ENCODE results near the gene CAPN3.

Gene CAPN3

DNA sequence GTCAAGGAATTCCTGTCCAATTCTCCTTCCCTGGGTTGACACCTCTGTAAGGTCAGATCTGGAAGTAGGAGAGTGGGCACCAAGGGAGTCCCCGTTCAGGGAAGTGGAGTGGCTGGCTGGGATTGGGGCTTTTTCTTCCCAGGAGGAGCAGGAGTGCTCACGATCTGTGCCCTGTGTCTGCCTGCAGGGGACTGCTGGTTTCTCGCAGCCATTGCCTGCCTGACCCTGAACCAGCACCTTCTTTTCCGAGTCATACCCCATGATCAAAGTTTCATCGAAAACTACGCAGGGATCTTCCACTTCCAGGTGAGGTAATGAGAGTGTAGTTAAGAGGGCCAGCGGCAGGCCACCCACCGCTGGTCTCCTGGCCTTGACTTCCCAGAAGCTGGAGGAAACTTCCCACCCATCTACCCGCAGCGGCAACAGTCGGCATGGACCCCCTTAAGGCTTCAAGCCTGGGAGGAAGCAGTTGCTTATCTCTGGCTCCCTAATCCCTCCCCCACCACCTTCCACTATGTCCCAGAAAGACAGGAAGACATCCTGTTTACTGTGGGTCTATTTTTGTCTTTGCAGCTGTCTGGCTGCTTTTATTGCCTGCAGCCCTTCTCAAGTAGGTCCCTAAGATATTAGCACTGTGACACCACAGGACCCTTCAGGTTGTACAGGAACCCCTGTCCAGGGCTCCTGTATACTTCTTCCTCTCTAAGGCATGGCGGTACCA lies 26.8 kb downstream of the CAPN3 start:
- DNase-seq (ENCODE audit: extremely low spot score, insufficient read length, low read depth) (no peak), FAIRE-seq (no peak)

DNA sequence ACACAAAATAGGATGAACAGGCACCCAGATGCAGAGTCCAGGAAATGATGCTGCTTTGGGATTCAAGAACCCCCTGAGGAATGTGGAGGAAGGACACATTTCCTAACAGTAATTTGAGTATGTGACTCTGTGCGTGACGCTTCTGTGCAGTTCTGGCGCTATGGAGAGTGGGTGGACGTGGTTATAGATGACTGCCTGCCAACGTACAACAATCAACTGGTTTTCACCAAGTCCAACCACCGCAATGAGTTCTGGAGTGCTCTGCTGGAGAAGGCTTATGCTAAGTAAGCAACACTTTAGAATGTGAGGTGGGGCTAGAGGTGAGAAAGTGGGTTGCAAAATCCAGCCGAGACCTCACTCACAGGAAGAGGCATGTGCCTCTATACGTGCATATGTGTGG lies 28.3 kb downstream of the CAPN3 start:
- FAIRE-seq (no peak), DNase-seq (ENCODE audit: extremely low spot score, insufficient read length, low read depth) (no peak)

DNA sequence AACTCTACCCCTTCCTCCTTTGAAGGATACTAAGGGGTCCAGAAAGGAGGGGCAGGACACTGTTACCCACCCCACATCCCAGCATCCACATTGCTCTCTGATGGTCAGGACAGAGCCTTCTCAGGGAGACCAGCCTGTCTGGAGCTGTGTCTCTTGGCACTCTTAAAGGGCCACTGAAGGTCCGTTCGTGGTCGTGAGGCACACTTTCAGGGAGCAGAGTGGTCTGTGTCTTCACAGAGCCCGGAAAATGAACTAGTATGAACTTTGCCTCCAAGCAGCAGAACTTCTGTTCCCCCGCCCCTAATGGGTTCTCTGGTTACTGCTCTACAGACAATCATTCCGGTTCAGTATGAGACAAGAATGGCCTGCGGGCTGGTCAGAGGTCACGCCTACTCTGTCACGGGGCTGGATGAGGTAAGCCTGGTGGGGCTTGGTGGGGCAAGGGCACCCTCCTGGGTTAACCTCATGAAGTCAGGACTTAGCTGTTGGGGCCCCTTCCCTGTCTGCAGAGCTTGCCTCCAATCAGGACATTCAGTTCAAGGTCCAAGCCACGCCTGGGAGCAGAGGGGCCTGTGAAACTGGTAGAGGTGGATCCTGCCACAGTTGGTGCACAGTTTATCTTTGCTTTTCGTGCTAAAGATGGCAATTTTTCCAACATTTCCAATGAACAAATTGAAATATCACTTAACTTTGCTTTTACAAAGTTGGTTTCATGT lies 33.2 kb downstream of the CAPN3 start:
- FAIRE-seq = no peak
- DNase-seq (ENCODE audit: extremely low spot score, insufficient read length, low read depth) = no peak

DNA sequence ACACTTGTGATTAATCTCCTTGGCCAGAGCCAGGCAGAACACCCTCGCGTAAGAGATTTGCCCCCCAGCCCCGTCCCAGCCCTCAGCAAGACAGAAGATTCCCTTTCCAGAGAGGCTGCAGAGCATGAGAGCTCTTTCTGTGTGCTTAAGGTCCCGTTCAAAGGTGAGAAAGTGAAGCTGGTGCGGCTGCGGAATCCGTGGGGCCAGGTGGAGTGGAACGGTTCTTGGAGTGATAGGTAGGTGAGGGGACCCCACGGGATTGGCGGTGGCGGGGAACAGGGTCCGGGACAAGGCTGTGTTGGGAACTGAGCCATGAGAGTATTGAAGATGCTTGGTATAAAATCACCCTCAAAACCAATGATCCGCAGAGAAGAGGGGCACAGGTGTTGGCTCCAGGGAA lies 34.8 kb downstream of the CAPN3 start:
- no peak for DNase-seq (ENCODE audit: extremely low spot score, insufficient read length, low read depth)
- no peak for FAIRE-seq

DNA sequence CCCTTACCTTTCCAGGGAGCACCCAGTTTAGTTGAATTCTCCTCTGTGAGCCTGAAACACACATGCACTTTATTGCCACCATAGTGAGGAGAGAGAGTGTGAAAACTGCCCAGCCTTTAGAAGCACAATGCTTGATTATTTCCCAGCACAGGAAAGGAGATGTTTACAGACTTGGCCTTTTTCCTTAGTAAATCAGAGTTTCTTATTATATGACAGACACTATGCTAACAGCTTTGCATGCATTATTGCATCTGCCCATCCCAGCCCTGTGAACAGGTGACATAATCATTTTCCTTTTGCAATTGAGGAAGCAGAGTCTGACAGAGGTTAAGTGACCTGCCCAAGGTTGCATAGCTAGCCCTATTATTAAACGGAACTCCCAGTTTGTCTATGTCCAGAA lies 36.5 kb downstream of the CAPN3 start:
- DNase-seq (ENCODE audit: extremely low spot score, insufficient read length, low read depth) = no peak
- no peak for FAIRE-seq

DNA sequence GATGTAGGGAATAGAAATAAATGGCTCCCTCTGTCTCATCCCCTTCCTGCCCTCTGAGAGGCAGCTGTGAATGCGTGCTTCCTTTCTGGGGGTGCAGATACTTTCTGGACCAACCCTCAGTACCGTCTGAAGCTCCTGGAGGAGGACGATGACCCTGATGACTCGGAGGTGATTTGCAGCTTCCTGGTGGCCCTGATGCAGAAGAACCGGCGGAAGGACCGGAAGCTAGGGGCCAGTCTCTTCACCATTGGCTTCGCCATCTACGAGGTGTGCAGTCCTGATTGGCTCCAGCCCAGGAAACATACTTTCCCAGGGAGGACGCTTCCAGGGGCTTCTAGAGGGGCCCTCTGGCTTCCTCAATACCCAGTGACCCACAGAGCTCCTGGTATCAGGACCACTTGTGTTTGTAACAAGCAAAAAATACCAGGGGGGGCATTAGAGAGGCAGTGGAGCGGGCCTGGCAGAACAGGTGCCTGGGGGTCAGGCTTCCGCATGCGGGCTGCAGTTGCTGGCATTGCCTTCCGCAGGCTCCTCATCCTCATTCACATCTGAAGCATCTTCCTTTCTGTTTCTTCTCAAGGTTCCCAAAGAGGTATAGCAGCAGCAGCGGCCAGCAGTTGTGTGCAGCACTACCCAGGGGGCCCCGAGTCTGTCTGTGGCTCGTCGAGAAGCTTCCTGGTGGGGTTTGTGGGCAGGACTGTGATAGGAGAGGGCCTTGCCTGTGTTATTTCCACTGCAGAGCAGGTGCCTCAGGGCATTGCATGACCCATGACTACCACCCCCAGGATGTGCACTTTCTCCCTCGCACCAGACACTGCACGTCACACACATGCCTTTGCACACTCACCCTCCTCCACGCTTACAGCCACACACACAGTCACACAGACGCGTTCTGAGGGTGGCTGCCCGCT lies 42.5 kb downstream of the CAPN3 start:
- DNase-seq (ENCODE audit: extremely low spot score, insufficient read length, low read depth) = peak; percentile 23

DNA sequence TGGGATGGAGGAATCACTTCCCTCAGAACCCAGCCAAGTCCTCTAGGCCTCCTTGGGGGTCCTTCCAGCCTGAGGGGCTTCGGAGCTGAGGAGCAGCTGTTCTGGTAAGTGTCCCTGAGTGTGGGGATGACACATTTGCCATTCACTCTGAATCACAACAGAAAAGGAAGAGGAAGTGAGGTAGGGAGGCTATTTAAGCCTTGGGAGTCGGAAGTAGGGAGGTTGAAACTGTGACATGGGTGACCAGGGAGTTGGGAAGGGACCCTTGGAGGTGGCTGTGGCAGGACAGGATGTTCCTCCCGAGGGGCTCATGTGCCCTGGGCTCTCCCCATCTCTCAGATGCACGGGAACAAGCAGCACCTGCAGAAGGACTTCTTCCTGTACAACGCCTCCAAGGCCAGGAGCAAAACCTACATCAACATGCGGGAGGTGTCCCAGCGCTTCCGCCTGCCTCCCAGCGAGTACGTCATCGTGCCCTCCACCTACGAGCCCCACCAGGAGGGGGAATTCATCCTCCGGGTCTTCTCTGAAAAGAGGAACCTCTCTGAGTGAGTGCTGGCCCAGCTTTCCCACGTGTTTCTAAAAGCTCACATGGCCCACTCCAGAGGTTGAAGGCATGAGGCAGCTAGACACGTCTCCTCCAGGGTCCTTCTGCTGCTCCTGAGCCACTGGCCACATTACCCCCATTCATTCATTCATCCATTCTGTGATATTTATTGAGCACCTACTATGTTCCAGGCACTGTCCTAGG lies 43.3 kb downstream of the CAPN3 start:
- DNase-seq (ENCODE audit: extremely low spot score, insufficient read length, low read depth) = no peak
- no peak for FAIRE-seq

More for the DNA sequence above, 42.5 kb downstream of the CAPN3 start:
- FAIRE-seq = peak; percentile 59

DNA sequence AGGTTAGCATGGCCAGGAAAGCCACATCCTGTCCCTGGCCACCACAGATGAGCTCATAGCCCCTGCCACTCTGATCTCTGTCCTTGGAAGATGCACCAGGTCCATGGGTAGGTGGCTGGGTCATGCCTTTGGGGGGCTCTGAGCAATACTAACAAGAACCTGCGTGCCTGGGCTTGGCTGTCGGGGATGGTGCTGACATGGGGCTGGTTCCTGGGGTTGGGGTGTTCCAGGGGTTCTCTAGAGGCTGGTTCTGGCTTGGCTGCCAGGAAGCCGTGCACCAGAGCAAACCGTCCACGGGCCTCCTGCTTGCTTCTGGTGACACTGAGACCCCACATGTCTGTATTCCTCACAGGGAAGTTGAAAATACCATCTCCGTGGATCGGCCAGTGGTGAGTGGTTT lies 44.1 kb downstream of the CAPN3 start:
- DNase-seq (ENCODE audit: extremely low spot score, insufficient read length, low read depth) = no peak
- FAIRE-seq = no peak

DNA sequence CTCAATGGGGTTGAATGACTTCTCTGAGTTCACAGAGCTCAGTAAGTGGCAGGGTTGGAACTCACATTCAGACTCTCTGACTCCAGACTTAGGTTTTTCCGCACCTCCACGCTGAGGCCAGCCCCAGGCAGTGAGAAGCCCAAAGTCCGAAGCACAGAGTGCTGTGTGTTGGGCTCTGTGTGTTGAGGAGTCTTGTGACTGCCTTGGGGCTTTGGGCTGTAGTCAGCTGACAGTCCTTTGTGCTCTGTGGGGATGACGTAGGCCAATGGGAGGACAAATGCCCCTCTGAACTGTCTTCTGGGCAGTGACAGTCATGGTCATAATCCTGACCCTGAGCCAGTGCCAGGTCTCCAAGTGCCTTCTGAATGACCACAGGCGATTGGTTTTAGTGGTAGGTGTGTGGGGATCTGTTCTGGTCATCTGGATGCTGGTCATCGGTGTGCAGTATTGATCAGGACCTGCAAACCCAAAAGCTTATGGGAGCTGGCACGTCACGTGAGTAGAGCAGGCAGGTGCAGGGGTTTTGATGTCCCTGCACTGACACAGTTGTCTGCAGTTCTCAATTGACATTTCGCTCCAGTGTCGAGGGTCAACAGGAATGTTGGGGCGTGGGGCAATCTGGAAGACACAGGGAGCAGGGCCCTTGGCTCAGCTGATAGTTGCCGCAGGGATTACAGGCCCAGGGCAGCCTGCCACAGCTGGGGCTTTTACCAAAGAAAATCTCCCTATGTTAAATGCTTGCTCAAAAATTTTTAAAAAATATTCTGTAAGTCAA lies 45.3 kb downstream of the CAPN3 start:
- DNase-seq (ENCODE audit: extremely low spot score, insufficient read length, low read depth) (no peak), FAIRE-seq (no peak)

DNA sequence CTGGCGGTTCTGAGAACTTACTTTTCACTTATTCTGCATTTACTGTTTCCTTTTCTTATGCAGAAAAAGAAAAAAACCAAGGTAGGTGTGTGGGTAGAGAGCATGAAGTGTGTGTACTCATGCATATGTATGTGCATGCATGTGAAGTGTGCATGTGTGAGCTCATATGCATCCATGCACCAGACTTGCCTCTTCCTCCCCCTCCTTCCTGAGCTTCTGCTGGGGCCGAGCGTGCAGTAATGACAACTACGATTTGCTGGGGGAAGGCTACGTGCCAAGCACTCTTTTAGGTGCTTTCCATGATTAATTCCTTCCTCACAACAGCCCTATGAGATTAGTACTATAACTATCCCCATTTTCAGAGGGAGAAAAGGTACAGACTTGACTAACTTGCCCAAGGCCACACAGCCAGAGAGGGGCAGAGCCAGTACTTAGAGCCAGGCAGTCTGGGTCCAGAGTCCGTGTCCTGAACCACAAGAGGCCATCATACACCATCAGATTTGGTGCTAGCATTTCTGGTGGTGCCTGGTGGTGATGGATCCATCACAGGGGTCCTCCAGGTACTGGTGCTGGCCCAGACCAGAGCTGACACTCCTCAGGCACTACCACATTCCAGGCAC lies 46.7 kb downstream of the CAPN3 start:
- FAIRE-seq (no peak), DNase-seq (ENCODE audit: extremely low spot score, insufficient read length, low read depth) (no peak)

DNA sequence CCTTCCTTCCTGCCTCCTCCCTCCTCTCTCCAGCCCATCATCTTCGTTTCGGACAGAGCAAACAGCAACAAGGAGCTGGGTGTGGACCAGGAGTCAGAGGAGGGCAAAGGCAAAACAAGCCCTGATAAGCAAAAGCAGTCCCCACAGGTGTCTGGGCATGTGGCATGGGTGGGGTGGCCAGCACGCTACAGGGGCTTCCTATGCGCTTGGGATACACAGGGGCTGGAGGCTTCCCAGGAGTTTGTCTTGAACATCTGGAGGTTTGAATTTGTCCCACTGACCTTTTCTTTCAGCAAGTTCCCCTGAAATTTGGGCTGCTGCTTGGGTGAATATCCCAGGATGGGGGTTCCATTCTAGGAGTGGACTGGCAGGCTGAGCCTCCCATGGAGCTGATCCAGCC lies 48.9 kb downstream of the CAPN3 start:
- DNase-seq (ENCODE audit: extremely low spot score, insufficient read length, low read depth) = no peak
- no peak for FAIRE-seq

DNA sequence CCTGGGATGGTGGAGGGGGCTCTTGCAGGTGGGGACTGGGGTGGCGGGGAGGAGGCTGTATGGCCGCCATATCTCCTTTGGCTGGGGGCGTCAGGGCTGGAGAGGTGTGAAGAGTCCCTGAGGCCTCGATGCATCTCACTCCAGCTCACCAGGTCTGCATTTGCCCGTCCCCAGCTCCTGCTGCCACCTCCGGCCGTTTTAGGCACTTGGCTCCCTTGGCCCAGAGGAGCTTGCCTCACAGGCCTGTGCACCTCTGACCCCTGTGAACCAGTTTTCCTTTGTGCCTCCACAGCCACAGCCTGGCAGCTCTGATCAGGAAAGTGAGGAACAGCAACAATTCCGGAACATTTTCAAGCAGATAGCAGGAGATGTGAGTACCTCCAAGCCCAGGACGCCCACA lies 49.7 kb downstream of the CAPN3 start:
- FAIRE-seq (no peak), DNase-seq (ENCODE audit: extremely low spot score, insufficient read length, low read depth) (no peak)

DNA sequence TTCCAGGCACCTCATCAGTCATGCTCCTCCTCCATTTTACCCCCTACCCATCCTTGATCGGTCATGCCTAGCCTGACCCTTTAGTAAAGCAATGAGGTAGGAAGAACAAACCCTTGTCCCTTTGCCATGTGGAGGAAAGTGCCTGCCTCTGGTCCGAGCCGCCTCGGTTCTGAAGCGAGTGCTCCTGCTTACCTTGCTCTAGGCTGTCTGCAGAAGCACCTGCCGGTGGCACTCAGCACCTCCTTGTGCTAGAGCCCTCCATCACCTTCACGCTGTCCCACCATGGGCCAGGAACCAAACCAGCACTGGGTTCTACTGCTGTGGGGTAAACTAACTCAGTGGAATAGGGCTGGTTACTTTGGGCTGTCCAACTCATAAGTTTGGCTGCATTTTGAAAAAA lies 52.6 kb downstream of the CAPN3 start:
- DNase-seq (ENCODE audit: extremely low spot score, insufficient read length, low read depth) (no peak), FAIRE-seq (no peak)

DNA sequence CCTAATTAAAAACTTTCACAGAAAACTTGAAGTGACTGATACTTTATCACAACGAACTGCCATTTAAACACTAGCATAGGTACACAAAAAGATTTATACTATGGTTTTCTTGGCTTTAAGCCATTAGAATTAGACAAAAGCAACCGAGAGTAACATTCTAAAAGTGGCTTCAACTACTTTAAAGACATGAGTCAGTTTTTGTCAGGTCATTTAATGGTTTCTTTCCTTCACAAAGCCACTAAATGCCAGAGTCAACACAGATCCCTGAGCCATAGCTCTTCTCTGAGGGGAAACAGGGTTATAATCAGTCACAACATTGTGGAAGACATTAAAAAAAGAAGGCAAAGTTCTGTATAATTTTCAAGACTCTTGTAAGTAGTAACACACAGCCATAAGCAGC lies 54.6 kb downstream of the CAPN3 start:
- FAIRE-seq = no peak
- no peak for DNase-seq (ENCODE audit: extremely low spot score, insufficient read length, low read depth)

DNA sequence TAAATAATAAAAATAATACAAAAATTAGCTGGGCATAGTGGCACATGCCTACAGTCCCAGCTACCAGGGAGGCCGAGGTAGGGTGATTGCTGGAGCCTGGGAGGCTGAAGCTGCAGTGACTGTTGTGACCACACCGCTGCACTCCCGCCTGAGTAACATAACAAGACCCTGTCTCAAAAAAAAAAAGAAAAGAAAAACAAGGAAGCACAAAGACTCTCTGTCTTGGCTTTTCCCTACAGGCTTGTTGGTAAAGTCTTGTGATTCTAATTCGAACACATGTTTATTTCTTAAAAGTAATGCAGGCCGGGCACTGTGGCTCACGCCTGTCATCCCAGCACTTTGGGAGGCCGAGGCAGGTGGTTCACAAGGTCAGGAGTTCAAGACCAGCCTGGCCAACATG lies 60.1 kb downstream of the CAPN3 start:
- FAIRE-seq (no peak), DNase-seq (ENCODE audit: extremely low spot score, insufficient read length, low read depth) (no peak)

DNA sequence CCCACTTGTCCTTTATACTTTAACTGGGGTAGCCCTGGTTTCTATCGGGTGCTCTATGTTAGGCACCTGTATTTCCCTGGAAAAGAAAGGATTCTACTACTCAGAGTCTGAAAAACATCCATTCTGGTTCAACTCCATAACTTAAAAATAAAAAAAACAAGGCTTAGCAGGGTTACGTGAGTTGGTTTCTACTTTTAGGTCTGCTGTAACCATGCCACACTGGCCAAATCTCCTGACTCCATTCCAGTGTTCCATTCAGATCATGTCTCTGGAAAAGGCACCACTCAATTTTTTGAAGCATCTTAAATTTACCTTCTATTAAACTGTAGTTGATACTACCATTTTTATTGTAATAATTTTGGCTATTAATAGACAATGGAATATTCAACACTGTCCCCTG lies 62.1 kb downstream of the CAPN3 start:
- FAIRE-seq (no peak), DNase-seq (ENCODE audit: extremely low spot score, insufficient read length, low read depth) (no peak)

DNA sequence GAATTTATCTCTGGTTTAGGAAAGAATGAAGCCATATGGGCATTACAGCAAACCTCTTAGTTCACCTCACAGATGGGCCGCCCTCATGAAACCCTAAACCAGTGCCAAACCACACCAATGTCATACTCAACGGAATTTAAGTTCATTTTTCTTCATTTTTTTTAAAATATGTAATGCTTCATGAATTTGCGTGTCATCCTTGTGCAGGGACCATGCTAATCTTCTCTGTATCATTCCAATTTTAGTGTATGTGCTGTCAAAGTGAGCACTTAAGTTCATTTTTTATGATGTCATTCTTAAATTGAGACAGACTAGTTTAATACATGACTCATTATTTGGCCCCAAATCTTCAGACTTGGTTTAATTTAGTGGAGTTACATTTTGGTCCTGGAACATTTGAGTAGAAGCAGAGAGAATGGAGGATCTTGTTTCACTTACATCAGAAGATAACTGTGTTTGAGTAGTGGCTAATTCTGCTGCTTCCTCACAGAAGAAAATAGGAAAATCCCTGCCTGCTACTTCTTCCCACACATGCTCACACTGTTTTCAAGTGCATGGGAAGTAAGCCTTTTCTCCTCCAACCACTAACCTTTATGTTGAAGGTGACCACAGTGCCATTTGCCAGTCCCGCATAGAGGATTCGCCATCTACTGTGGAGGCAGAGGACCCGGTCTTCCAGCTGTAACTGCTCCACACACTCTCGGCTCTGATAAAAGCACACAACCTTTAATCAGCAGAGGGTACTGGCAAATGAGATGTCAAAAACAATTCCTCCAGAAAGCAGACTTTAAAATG lies 68.3 kb downstream of the CAPN3 start:
- FAIRE-seq (no peak), DNase-seq (ENCODE audit: extremely low spot score, insufficient read length, low read depth) (no peak)

DNA sequence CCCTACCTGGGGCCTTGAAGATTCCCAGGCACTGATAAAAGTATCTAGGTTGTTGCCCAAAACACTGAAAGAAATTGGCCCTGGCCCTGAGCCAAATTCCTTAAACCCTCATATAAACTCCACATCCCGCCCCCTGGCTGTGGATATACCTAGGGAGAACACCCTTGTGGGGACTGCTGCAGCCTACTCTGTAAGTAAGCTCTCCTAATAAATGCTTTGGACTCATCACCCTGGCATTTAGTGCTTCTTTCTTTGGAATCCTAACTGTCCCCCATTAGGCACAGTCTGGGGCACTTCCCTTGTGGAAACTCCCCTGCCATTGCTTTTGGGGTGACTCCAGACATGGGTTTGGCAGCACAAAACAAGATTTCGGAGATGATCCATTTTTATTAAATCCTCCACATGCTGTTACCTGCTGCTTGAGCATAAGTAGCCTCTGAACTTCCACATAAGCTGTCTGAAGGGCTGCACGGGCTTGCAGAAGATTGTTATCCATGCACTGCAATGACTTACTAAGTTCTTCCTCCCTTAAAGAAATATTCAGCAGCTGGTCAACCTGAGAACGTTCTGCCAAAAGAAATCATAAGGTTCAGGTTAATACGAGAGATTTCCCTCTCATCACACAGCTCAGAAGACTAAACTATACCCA lies 85.2 kb downstream of the CAPN3 start:
- FAIRE-seq (no peak), DNase-seq (ENCODE audit: extremely low spot score, insufficient read length, low read depth) (no peak)
